LNCAP (cell line): Measurements from ENCODE around the gene ILKAP.

Experiments used
- TF ChIP-seq, protein P1 (sequence below): fragments of 450-650 bp; IDR thresholded peaks from 2 replicates; pipeline ENCODE4 v1.5.1; 2017; ENCODE audit warnings: mild to moderate bottlenecking

Gene ILKAP

DNA sequence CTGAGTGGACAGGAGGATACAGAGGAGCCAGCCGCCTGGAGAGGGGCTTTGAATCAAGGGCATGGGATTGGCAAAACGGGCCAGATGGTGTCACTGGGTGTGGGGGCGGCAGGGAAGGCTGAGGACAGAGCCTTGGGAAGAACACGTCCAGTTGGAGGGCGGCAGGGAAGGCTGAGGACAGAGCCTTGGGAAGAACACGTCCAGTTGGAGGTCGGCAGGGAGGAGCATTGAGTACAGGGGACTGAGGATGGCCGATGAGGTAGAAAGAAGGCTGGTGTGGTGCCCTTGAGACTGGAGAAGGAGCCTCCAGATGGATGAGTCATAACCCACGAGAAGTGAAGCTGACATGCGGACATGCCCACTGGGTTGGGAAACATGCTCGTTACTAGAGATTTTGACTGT, 31.8 kb upstream of the ILKAP start:
- TF ChIP-seq, protein P1, sequence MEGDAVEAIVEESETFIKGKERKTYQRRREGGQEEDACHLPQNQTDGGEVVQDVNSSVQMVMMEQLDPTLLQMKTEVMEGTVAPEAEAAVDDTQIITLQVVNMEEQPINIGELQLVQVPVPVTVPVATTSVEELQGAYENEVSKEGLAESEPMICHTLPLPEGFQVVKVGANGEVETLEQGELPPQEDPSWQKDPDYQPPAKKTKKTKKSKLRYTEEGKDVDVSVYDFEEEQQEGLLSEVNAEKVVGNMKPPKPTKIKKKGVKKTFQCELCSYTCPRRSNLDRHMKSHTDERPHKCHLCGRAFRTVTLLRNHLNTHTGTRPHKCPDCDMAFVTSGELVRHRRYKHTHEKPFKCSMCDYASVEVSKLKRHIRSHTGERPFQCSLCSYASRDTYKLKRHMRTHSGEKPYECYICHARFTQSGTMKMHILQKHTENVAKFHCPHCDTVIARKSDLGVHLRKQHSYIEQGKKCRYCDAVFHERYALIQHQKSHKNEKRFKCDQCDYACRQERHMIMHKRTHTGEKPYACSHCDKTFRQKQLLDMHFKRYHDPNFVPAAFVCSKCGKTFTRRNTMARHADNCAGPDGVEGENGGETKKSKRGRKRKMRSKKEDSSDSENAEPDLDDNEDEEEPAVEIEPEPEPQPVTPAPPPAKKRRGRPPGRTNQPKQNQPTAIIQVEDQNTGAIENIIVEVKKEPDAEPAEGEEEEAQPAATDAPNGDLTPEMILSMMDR = no peak

DNA sequence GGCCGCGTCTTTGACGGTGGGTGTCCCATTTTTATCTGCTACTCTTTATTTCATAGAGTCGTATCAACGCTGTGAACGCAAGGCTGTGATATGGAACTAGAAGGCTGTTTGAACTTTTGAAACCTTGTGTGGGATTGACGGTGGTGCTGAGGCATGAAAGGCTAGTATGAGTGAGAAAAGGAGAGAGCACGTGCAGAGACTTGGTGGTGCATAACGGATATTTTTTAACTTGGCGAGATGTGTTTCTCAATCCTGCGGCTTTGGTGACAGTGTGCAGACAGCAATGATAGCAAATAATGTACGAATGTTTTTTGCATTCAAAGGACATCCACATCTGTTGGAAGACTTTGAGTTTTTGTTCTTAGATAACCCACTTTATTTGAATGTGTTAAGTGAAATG, 30.1 kb upstream of the ILKAP start:
- TF ChIP-seq, protein P1 = no peak

DNA sequence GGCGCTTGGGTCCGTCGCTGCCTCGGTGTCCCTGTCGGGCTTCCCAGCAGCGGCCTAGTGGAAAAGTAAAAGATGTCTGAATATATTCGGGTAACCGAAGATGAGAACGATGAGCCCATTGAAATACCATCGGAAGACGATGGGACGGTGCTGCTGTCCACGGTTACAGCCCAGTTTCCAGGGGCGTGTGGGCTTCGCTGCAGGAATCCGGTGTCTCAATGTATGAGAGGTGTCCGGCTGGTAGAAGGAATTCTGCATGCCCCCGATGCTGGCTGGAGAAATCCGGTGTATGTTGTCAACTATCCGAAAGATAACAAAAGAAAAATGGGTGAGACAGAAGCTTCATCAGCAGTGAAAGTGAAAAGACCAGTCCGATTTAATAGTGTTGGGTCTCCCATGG, 28.3 kb upstream of the ILKAP start:
- TF ChIP-seq, protein P1 = no peak

DNA sequence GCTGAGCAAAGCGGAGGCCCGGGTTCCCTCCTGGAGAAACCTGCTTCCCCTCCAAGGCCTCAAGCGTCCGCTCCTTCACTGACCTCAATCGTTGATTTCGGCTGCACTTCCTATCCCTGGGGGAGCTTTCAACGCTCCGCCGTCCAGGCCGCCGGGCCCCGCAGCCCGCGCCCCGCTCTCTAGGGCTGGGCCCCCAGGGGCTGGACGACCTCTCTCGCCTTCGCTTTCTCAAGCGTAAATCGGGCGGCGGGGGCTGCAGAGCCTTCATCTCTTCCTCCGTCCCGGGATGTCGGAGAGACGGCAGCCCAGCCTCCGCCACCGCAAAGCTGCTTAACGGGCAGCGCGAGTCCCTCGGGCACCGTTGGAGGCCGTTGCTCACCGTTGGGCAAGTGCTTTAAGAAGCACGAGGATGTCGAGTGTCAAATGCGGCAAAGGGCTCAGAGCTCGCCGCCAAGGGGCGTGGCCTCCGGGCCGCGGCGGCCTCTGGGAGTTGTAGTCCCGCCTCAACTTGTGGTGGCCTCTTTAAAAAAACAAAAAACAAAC, 27.8 kb upstream of the ILKAP start:
- TF ChIP-seq, protein P1 = no peak

DNA sequence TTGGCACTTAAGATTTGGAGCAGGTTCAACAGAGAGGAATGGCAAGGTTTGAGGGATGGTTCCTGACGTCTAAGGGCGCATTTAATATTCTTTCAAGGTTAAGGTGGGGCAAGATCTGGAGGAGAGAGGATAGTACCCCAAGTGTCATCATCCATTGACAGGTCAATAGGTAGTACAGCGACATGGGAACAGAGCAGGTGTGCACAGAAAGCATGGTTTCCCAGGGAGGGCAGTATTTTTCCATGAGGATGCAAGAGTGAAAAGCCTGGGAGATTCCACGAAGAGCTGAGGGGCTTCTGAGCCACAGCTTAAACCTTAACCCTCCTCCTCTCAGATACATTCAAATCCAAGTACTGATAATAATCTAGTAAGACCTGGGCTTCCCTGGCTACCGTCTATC, 27.2 kb upstream of the ILKAP start:
- TF ChIP-seq, protein P1 = no peak

DNA sequence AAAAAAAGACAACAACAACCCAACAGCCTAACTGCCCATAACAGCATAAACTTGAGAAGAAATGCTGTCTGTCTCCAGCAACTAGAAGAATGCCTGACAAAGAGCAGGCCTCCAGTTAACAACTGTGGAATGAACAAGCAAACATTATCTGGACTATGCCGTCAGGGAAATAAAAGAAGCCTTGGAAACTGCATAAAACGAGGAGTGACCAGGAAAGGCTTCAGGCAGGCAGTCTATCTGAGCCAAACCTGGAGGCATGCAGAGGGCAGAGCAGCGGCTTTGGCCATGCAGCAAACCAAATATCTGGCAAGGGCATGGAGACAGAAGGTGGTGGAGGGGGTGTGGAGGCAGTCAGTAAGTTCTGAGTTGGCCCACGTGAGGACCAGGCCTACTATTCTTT, 25.2 kb upstream of the ILKAP start:
- TF ChIP-seq, protein P1 = no peak

DNA sequence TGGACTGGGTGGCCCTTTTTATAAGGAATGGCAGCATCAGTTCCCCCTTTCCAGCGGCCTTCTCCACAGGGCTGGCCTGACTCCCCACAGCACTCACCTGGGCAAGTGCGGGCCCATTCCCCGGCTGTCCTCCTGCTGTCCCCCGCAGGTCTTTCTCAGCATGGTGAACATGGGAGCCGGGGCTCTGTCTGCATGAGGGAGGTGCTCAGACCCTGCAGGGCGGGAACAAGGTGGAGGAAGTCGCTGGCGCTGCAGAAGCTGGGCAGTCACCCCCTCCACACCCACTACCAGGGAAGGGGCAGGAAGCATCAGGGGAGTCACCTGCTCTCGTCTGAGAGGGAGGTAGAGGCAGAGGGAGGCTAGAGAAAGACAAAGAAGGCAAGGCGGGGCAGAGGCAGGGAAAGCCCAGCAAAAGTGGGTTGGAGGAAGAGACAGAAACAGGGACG, 24.1 kb upstream of the ILKAP start:
- TF ChIP-seq, protein P1 = no peak
